Common myeloid progenitor, CD34-positive (primary cell): Measurements from ENCODE around the gene STAT6.

Experiments used
- CTCF ChIA-PET: fragments of 350-600 bp; sonication (Branson Sonifier 250); formaldehyde crosslinking; loops from one replicate; lab custom pipeline; 2021; ENCODE audit warnings: antibody characterized with exemption; lab: Charles Lee
- POLR2A ChIA-PET: fragments of 350-600 bp; sonication (Branson Sonifier 250); formaldehyde crosslinking; loops from one replicate; lab custom pipeline; 2021; ENCODE audit warnings: antibody characterized with exemption; lab: Charles Lee
- DNase-seq, 3 donors: peaks; one replicate each; pipeline versions ENCODE4 v3.0.0 to v3.0.0-alpha.2; 2013
- H3K27ac ChIP-seq, 2 experiments: 1 replicate in 1 of 2; 2 replicates in 1 of 2; pipeline ENCODE4 v1.7.0; 2013; ENCODE audit warnings: inconsistent platforms in 2 of 2, low read length in 2 of 2, mild to moderate bottlenecking in 2 of 2, low read depth in 1 of 2, moderate library complexity in 1 of 2; ENCODE audit not compliant: severe bottlenecking in 2 of 2, insufficient read depth in 1 of 2, poor library complexity in 1 of 2
- H3K27me3 ChIP-seq, 5 experiments: replicated peaks in 2 of 5; 1 replicate in 3 of 5; 2 replicates in 2 of 5; pipeline versions ENCODE4 v1.6.1 to v1.7.0; 2013; ENCODE audit warnings: low read length in 4 of 5, mild to moderate bottlenecking in 2 of 5, moderate library complexity in 2 of 5, inconsistent platforms in 1 of 5; ENCODE audit not compliant: insufficient read depth in 5 of 5, control insufficient read depth in 4 of 5
- H3K36me3 ChIP-seq, 4 experiments: 1 replicate in 2 of 4; 2 replicates in 2 of 4; pipeline versions ENCODE4 v1.6.1 to v1.7.0; 2013; ENCODE audit warnings: low read length in 3 of 4, control low read depth in 1 of 4, mild to moderate bottlenecking in 1 of 4; ENCODE audit not compliant: control insufficient read depth in 4 of 4, insufficient read depth in 4 of 4
- H3K4me1 ChIP-seq, 4 experiments: 1 replicate in 3 of 4; 2 replicates in 1 of 4; pipeline versions ENCODE4 v1.6.1 to v1.7.1; 2013; ENCODE audit warnings: low read length in 3 of 4, mild to moderate bottlenecking in 3 of 4, control low read depth in 1 of 4, inconsistent platforms in 1 of 4, moderate library complexity in 1 of 4; ENCODE audit not compliant: control insufficient read depth in 4 of 4, insufficient read depth in 4 of 4; ENCODE audit errors: control extremely low read depth in 1 of 4
- H3K4me3 ChIP-seq, 7 experiments: 1 replicate in 4 of 7; 2 replicates in 3 of 7; pipeline versions ENCODE4 v1.5.1 to v1.7.0; 2013; ENCODE audit warnings: mild to moderate bottlenecking in 7 of 7, low read length in 6 of 7, moderate library complexity in 6 of 7, inconsistent platforms in 2 of 7, low read depth in 2 of 7, control low read depth in 1 of 7; ENCODE audit not compliant: insufficient read depth in 4 of 7, control insufficient read depth in 1 of 7; ENCODE audit errors: extremely low read depth in 1 of 7
- H3K9me3 ChIP-seq, 5 experiments: 1 replicate in 4 of 5; 2 replicates in 1 of 5; pipeline versions ENCODE4 v1.6.1 to v1.7.1; 2013; ENCODE audit warnings: low read length in 4 of 5, mild to moderate bottlenecking in 2 of 5, inconsistent platforms in 1 of 5, low read depth in 1 of 5, moderate library complexity in 1 of 5; ENCODE audit not compliant: control insufficient read depth in 4 of 5, insufficient read depth in 2 of 5; ENCODE audit errors: control extremely low read depth in 1 of 5
- WGBS: methylation state at CpG from one replicate; pipeline ENCODE4 v1.1.5; 2013; ENCODE audit not compliant: insufficient coverage; 5-methylcytosine and 5-hydroxymethylcytosine counted together

STAT6 gene

DNA sequence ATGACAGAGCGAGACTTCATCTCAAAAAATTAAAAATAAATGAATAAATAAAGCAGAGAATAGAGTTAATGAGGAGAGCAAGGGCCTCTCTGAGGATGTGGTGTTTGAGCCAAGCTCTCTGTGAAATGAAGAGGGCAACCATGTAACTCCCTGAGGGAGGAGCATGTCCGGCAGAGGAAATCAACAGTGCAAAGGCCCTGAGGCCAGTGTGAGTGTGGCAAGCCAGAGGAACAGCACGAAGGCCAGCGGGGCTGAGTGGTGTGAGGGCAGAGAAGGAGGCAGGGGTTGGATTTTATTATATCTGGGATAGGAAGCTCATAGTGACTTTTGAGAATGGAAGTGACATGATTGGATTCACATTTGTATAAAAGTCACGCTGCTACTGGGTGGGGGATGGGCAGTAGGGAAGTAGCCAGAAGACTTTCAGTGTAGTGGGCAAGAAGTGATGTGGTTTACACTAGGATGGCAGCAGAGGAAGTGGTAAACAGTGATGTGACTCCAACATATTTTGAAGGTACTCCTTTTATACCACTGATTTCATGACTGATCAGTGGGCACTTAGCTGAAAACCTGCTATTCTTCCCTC is 46.5 kb upstream of the STAT6 start:
- no peaks in the 10 kb centered on the region for H3K36me3 ChIP-seq
- H3K4me1 ChIP-seq: peaks cover 2 to 58% (median 19%) of the 10 kb centered on the region in 4 experiments
- H3K27me3 ChIP-seq: no peaks in the 10 kb centered on the region
- DNase-seq: peak; percentile 49 to 90 (median 90)
- WGBS: 75% methylated on average over 4 of the region's 5 CpGs
- H3K9me3 ChIP-seq: no peaks in the 10 kb centered on the region
- ChIA-PET POLR2A (no interaction called here), CTCF (interaction anchor here (1.0 to 4.7 kb wide), 12 partner anchors 11 to 88 kb away, joined by 3 to 30 read pairs (median 5); partner anchors contain the start of gene LRP1)
- no peak overlapping the region for H3K4me3 ChIP-seq
- no peak overlapping the region for H3K27ac ChIP-seq

GRCh38 chr12:57156701-57157403 is 45.7 kb upstream of the STAT6 start:
- peak in 2 of 3 donors; percentile 20 to 36 for DNase-seq
- Histone ChIP-seq H3K9me3 (no peaks in the 10 kb centered on the region), H3K27ac (no peak overlapping the region), H3K4me1 (peaks cover 2 to 52% (median 19%) of the 10 kb centered on the region in 4 experiments), H3K27me3 (no peaks in the 10 kb centered on the region), H3K36me3 (no peaks in the 10 kb centered on the region), H3K4me3 (peak overlapping the region in 4 of 7 experiments; percentile 18 to 45 (median 24))
- CTCF ChIA-PET: interaction anchor here (1.2 to 4.7 kb wide), 9 partner anchors 12 to 87 kb away, joined by 4 to 30 read pairs (median 7); no protein-coding TSS in a partner anchor
- POLR2A ChIA-PET: no interaction called here
- WGBS: 51% methylated on average over 16 of the region's 16 CpGs

GRCh38 chr12:57154804-57155434 is 43.8 kb upstream of the STAT6 start:
- ChIA-PET CTCF (interaction anchor here (1.0 to 1.1 kb wide), 2 partner anchors 18 to 27 kb away, joined by 4 to 5 read pairs; partner anchors contain the start of gene LRP1), POLR2A (no interaction called here)
- Histone ChIP-seq H3K27ac (no peak overlapping the region), H3K36me3 (no peaks in the 10 kb centered on the region), H3K9me3 (no peaks in the 10 kb centered on the region), H3K4me1 (peaks cover 2 to 52% (median 19%) of the 10 kb centered on the region in 4 experiments), H3K27me3 (no peaks in the 10 kb centered on the region), H3K4me3 (no peak overlapping the region)
- WGBS: 92% methylated on average over 4 of the region's 5 CpGs
- DNase-seq: no peak

- CTCF ChIA-PET: interaction anchor here (0.7 to 1.2 kb wide), 4 partner anchors 21 to 32 kb away, joined by 3 to 4 read pairs (median 4); partner anchors contain the start of gene LRP1
- H3K36me3 ChIP-seq: no peaks in the 10 kb centered on the region
- 94% methylated on average over 5 of the region's 6 CpGs for WGBS
These were observed 42.9 kb upstream of the STAT6 start for GRCh38 chr12:57154076-57154475.

GRCh38 chr12:57153415-57153997 is 42.3 kb upstream of the STAT6 start:
- Histone ChIP-seq H3K36me3 (no peaks in the 10 kb centered on the region), H3K4me1 (peaks cover 2 to 55% (median 20%) of the 10 kb centered on the region in 4 experiments), H3K9me3 (no peaks in the 10 kb centered on the region), H3K27me3 (no peaks in the 10 kb centered on the region), H3K27ac (no peak overlapping the region), H3K4me3 (no peak overlapping the region)
- POLR2A ChIA-PET: interaction anchor here (0.6 kb wide), 2 partner anchors 10 to 18 kb away, joined by 3 read pairs; no protein-coding TSS in a partner anchor
- DNase-seq: no peak
- CTCF ChIA-PET: interaction anchor here (0.7 to 1.2 kb wide), 4 partner anchors 20 to 33 kb away, joined by 3 to 4 read pairs (median 3); no protein-coding TSS in a partner anchor
- WGBS: no CpG with 5 or more reads among the region's 1 CpG

More at GRCh38 chr12:57154076-57154475, 42.9 kb upstream of the STAT6 start:
- POLR2A ChIA-PET: interaction anchor here (0.6 kb wide), 1 partner anchor 18 kb away, joined by 3 read pairs; no protein-coding TSS in a partner anchor
- Histone ChIP-seq H3K27ac (no peak overlapping the region), H3K9me3 (no peaks in the 10 kb centered on the region), H3K4me1 (peaks cover 2 to 55% (median 20%) of the 10 kb centered on the region in 4 experiments), H3K4me3 (no peak overlapping the region), H3K27me3 (no peaks in the 10 kb centered on the region)
- no peak for DNase-seq

- Histone ChIP-seq H3K9me3 (no peaks in the 10 kb centered on the region), H3K4me1 (peaks cover 2 to 55% (median 15%) of the 10 kb centered on the region in 4 experiments), H3K27ac (no peak overlapping the region), H3K36me3 (no peaks in the 10 kb centered on the region), H3K27me3 (no peaks in the 10 kb centered on the region), H3K4me3 (no peak overlapping the region)
- WGBS: 100% methylated on average over 2 of the region's 4 CpGs
- POLR2A ChIA-PET: no interaction called here
- CTCF ChIA-PET: interaction anchor here (1.0 kb wide), 1 partner anchor 21 kb away, joined by 3 read pairs; no protein-coding TSS in a partner anchor
- DNase-seq: no peak
These were observed 41.5 kb upstream of the STAT6 start for GRCh38 chr12:57152639-57153038.
